SK-N-MC (cell line): ENCODE data around the gene WDSUB1.

ENCODE experiments used
- DNase-seq: peaks from one replicate; pipeline ENCODE4 v3.0.0-alpha.2; 2011; ENCODE audit warnings: low read depth, low spot score
- H3K27ac ChIP-seq: fragments of 200-600 bp; sonication (generic); 2 replicates; pipeline ENCODE4 v1.5.1; 2016; ENCODE audit warnings: mixed run types
- H3K36me3 ChIP-seq: fragments of 200-600 bp; sonication (generic); 2 replicates; pipeline ENCODE4 v1.6.1; 2017; ENCODE audit warnings: antibody characterized with exemption, low read length, mixed read lengths; ENCODE audit not compliant: insufficient read depth
- H3K4me3 ChIP-seq: fragments of 200-600 bp; sonication (generic); 2 replicates; pipeline ENCODE4 v1.5.1; 2016
- H3K9ac ChIP-seq: fragments of 200-600 bp; sonication (generic); 2 replicates; pipeline ENCODE4 v1.8.0; 2017; ENCODE audit warnings: mixed run types, mixed read lengths; ENCODE audit not compliant: insufficient read length
- H3K9me3 ChIP-seq: fragments of 200-600 bp; sonication (generic); 2 replicates; pipeline ENCODE4 v1.6.1; 2017; ENCODE audit warnings: low read depth, mild to moderate bottlenecking, antibody characterized with exemption, low read length, moderate library complexity, mixed read lengths
- EZH2 ChIP-seq: fragments of 200-600 bp; sonication (generic); IDR thresholded peaks from one replicate; pipeline ENCODE4 v1.6.1; 2017; ENCODE audit warnings: antibody characterized with exemption
- FOXP2 ChIP-seq: optimal IDR thresholded peaks from 2 replicates; pipeline ENCODE3; 2011; ENCODE audit warnings: mild to moderate bottlenecking, moderate library complexity; ENCODE audit not compliant: insufficient read depth; ENCODE audit errors: extremely low read length, control extremely low read depth
- POLR2AphosphoS5 ChIP-seq: IDR thresholded peaks from 2 replicates; pipeline ENCODE4 v1.6.1; 2012; ENCODE audit warnings: mild to moderate bottlenecking, low read depth, low read length, borderline replicate concordance

The WDSUB1 gene

GRCh38 chr2:159230145-159230877 lies 56.2 kb downstream of the WDSUB1 start:
- H3K27ac ChIP-seq: no peak overlapping the region
- no peak for DNase-seq
- no peaks in the 10 kb centered on the region for H3K9me3 ChIP-seq
- H3K36me3 ChIP-seq: peaks cover 28% of the 10 kb centered on the region
- TF ChIP-seq POLR2AphosphoS5: no peak
- no peak for TF ChIP-seq EZH2
- TF ChIP-seq FOXP2: no peak
- no peak overlapping the region for H3K4me3 ChIP-seq
- no peak overlapping the region for H3K9ac ChIP-seq

- Histone ChIP-seq H3K4me3 (no peak overlapping the region), H3K9me3 (no peaks in the 10 kb centered on the region), H3K27ac (no peak overlapping the region), H3K36me3 (peaks cover 21% of the 10 kb centered on the region), H3K9ac (no peak overlapping the region)
- no peak for TF ChIP-seq EZH2
- TF ChIP-seq FOXP2: no peak
- TF ChIP-seq POLR2AphosphoS5: no peak
- DNase-seq: no peak
Measured at GRCh38 chr2:159229476-159230144, 56.9 kb downstream of the WDSUB1 start.

GRCh38 chr2:159228081-159228581 lies 58.4 kb downstream of the WDSUB1 start:
- Histone ChIP-seq H3K27ac (no peak overlapping the region), H3K36me3 (peaks cover 18% of the 10 kb centered on the region), H3K9ac (no peak overlapping the region), H3K4me3 (no peak overlapping the region), H3K9me3 (no peaks in the 10 kb centered on the region)
- no peak for TF ChIP-seq EZH2
- no peak for TF ChIP-seq POLR2AphosphoS5
- no peak for TF ChIP-seq FOXP2
- no peak for DNase-seq

GRCh38 chr2:159227467-159227866 lies 59.0 kb downstream of the WDSUB1 start:
- H3K9me3 ChIP-seq: no peaks in the 10 kb centered on the region
- peaks cover 18% of the 10 kb centered on the region for H3K36me3 ChIP-seq
- H3K9ac ChIP-seq: no peak overlapping the region
- DNase-seq: no peak
- H3K4me3 ChIP-seq: no peak overlapping the region
- no peak for TF ChIP-seq FOXP2
- TF ChIP-seq POLR2AphosphoS5: no peak
- no peak for TF ChIP-seq EZH2
- no peak overlapping the region for H3K27ac ChIP-seq

GRCh38 chr2:159226608-159227385 lies 59.7 kb downstream of the WDSUB1 start:
- Histone ChIP-seq H3K27ac (no peak overlapping the region), H3K4me3 (no peak overlapping the region)
- no peak for DNase-seq

GRCh38 chr2:159226059-159226461 lies 60.4 kb downstream of the WDSUB1 start:
- no peak for TF ChIP-seq EZH2
- no peak for TF ChIP-seq FOXP2
- TF ChIP-seq POLR2AphosphoS5: no peak
- Histone ChIP-seq H3K4me3 (no peak overlapping the region), H3K9me3 (no peaks in the 10 kb centered on the region), H3K27ac (no peak overlapping the region), H3K36me3 (peaks cover 8% of the 10 kb centered on the region; the same call in 1 of the 2 replicates), H3K9ac (no peak overlapping the region)
- DNase-seq: no peak

More at GRCh38 chr2:159226608-159227385, 59.7 kb downstream of the WDSUB1 start:
- H3K36me3 ChIP-seq: peaks cover 11% of the 10 kb centered on the region
- TF ChIP-seq FOXP2 (no peak), POLR2AphosphoS5 (no peak), EZH2 (no peak)
- no peak overlapping the region for H3K9ac ChIP-seq
- H3K9me3 ChIP-seq: no peaks in the 10 kb centered on the region

GRCh38 chr2:159225025-159226016 lies 61.2 kb downstream of the WDSUB1 start:
- H3K27ac ChIP-seq: no peak overlapping the region
- H3K9me3 ChIP-seq: no peaks in the 10 kb centered on the region
- no peak overlapping the region for H3K9ac ChIP-seq
- peaks cover 2% of the 10 kb centered on the region; the same call in 1 of the 2 replicates for H3K36me3 ChIP-seq
- H3K4me3 ChIP-seq: no peak overlapping the region
- no peak for DNase-seq
- TF ChIP-seq FOXP2 (no peak), POLR2AphosphoS5 (no peak), EZH2 (no peak)
